Activated T-cell treated with anti-CD3 and anti-CD28 coated beads, Interleukin-2, amount 50 U/mL, for 48 hours (primary cell): ENCODE measurements around the gene C19orf85.

ENCODE experiments used
- DNase-seq, 2 experiments: peaks; one replicate each; pipeline ENCODE4 v3.0.0-alpha.2; 2020

C19orf85 gene

GRCh38 chr19:55488986-55489710, 24.6 kb upstream of the C19orf85 start:
- DNase-seq = no peak

GRCh38 chr19:55487924-55488687, 23.6 kb upstream of the C19orf85 start, which contains the start of gene SSC5D:
Gene SSC5D (plus strand): TSS chr19:55488436. CDS start chr19:55488590, 154 bp downstream.
- no peak for DNase-seq

GRCh38 chr19:55486971-55487923, 22.7 kb upstream of the C19orf85 start:
- peak; percentile 71 to 73 for DNase-seq

GRCh38 chr19:55486043-55486970, 21.8 kb upstream of the C19orf85 start:
- DNase-seq = no peak

- DNase-seq = no peak
These were observed 21.0 kb upstream of the C19orf85 start for GRCh38 chr19:55485439-55486011.

- DNase-seq = peak; percentile 79 to 83
These were observed 20.3 kb upstream of the C19orf85 start, which contains the start of gene NAT14 for GRCh38 chr19:55484593-55485438. Gene NAT14 (plus strand): TSS chr19:55485188. CDS start chr19:55485709, 521 bp downstream.

GRCh38 chr19:55483706-55484592, 19.4 kb upstream of the C19orf85 start:
- DNase-seq = no peak

GRCh38 chr19:55482967-55483705, 18.6 kb upstream of the C19orf85 start:
- no peak for DNase-seq

- no peak for DNase-seq
These were observed 17.8 kb upstream of the C19orf85 start for GRCh38 chr19:55482156-55482961.

GRCh38 chr19:55481794-55482155, 17.2 kb upstream of the C19orf85 start:
- no peak for DNase-seq

- DNase-seq = no peak
These were observed 16.7 kb upstream of the C19orf85 start for GRCh38 chr19:55481148-55481793.

- DNase-seq = no peak
These were observed 15.1 kb upstream of the C19orf85 start for GRCh38 chr19:55479451-55480230.

GRCh38 chr19:55479045-55479444, 14.5 kb upstream of the C19orf85 start:
- no peak for DNase-seq

GRCh38 chr19:55478364-55478763, 13.8 kb upstream of the C19orf85 start:
- DNase-seq = no peak

GRCh38 chr19:55477905-55478304, 13.4 kb upstream of the C19orf85 start:
- DNase-seq = no peak

- DNase-seq = peak; percentile 99
These were observed 11.7 kb upstream of the C19orf85 start, which contains the start of gene ZNF628 for GRCh38 chr19:55476100-55476775. Gene ZNF628 (plus strand): TSS chr19:55476617. CDS start chr19:55479911, 3,294 bp downstream.
